Karpas-422 (cell line): ENCODE results near the gene SPATA25. TPM values are rescaled to one million over a fixed set of nuclear protein-coding genes. Genes with fewer than 3 reads are reported as not detected.

Experiments
- DNase-seq: peaks from one replicate; pipeline ENCODE4 v3.0.0-alpha.2; 2015
- H2AFZ ChIP-seq: fragments of 200-600 bp; sonication (generic); 2 replicates; pipeline ENCODE4 v1.6.1; 2014; ENCODE audit warnings: antibody characterized with exemption, low read length, mixed read lengths
- H3K27ac ChIP-seq: fragments of 200-600 bp; sonication (generic); 2 replicates; pipeline ENCODE4 v1.5.1; 2014; ENCODE audit warnings: mild to moderate bottlenecking, low read length, moderate library complexity
- H3K27me3 ChIP-seq: fragments of 200-600 bp; sonication (generic); 2 replicates; pipeline ENCODE4 v1.6.1; 2014; ENCODE audit warnings: low read length, mixed read lengths
- H3K36me3 ChIP-seq: fragments of 200-600 bp; sonication (generic); 2 replicates; pipeline ENCODE4 v1.6.1; 2014; ENCODE audit warnings: low read length, mixed read lengths; ENCODE audit not compliant: insufficient read depth
- H3K4me1 ChIP-seq: fragments of 200-600 bp; sonication (generic); 2 replicates; pipeline ENCODE4 v1.6.1; 2014; ENCODE audit warnings: mild to moderate bottlenecking, low read length, mixed read lengths
- H3K4me2 ChIP-seq: fragments of 200-600 bp; sonication (generic); 2 replicates; pipeline ENCODE4 v1.6.1; 2014; ENCODE audit warnings: low read length, low read depth, mild to moderate bottlenecking; ENCODE audit not compliant: poor library complexity, severe bottlenecking
- H3K4me3 ChIP-seq: fragments of 200-600 bp; sonication (generic); 2 replicates; pipeline ENCODE4 v1.5.1; 2014; ENCODE audit warnings: mild to moderate bottlenecking, antibody characterized with exemption, low read length, mixed read lengths
- H3K79me2 ChIP-seq: fragments of 200-600 bp; sonication (generic); 2 replicates; pipeline ENCODE4 v1.6.1; 2014; ENCODE audit warnings: mild to moderate bottlenecking, low read length, mixed read lengths
- H3K9ac ChIP-seq: fragments of 200-600 bp; sonication (generic); 2 replicates; pipeline ENCODE4 v1.6.0; 2014; ENCODE audit warnings: low read length
- H3K9me2 ChIP-seq: fragments of 200-600 bp; sonication (generic), shearing (Covaris generic); replicated peaks from 2 replicates; pipeline ENCODE4 v1.6.0; 2014; ENCODE audit warnings: mild to moderate bottlenecking, low read length, moderate library complexity; ENCODE audit not compliant: insufficient read depth
- H3K9me3 ChIP-seq: fragments of 300-700, 200-600 bp; sonication (generic); 2 replicates; pipeline ENCODE4 v1.6.1; 2014; ENCODE audit warnings: low read length, mixed read lengths
- H4K20me1 ChIP-seq: fragments of 200-600 bp; sonication (generic); 2 replicates; pipeline ENCODE4 v1.6.1; 2014; ENCODE audit warnings: mild to moderate bottlenecking, antibody characterized with exemption, low read length, low read depth; ENCODE audit not compliant: insufficient read depth
- total RNA-seq: library from RNA; depleted of rRNA; stranded (reverse); fragments of >200 nt; shearing (Covaris generic); gene quantifications from 2 replicates; pipeline ENCODE4 v1.2.3, GENCODE V29; 2014; ENCODE audit warnings: low replicate concordance

The SPATA25 gene
- total RNA-seq, 1 experiment from 2014 or later = not detected

DNA sequence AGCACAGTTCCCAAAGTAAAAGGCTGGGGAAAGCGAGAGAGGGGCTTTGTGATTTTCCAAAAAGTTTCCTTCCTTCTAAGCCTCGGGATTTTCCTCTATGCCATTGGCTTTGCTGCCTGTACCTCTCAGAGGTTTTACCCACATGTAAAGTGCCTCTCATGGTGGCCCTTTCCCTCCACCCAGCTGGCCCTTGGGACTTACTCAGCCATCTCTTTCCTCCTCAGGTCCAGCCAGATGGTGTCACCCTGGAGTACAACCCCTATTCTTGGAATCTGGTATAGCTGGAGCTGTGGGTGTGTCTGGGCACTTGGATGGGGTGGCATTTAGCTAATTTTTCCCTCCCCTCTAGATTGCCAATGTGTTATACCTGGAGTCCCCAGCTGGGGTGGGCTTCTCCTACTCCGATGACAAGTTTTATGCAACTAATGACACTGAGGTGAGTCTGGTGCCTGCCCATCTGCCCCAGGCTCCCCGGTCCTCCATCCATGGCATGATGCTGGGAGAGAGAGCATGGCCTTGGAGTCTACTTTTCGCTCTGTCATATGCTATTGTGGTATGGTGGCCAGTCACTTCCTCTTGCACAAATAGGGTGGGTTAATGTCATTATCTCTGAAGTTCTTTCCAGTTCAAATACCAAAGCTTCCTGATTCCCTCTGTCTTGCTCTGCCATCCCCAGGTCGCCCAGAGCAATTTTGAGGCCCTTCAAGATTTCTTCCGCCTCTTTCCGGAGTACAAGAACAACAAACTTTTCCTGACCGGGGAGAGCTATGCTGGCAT is 4.8 kb upstream of the SPATA25 start:
- no peaks in the 10 kb centered on the region for H3K9me2 ChIP-seq
- no peaks in the 10 kb centered on the region for H4K20me1 ChIP-seq
- peak overlapping the region; percentile 99 for H3K4me2 ChIP-seq
- H3K9ac ChIP-seq = peak overlapping the region; percentile 83
- H3K79me2 ChIP-seq = peaks cover 17% of the 10 kb centered on the region
- H3K4me1 ChIP-seq = peaks cover 34% of the 10 kb centered on the region
- no peak overlapping the region for H3K27ac ChIP-seq
- no peak for DNase-seq
- peaks cover 7% of the 10 kb centered on the region; the same call in 1 of the 2 replicates for H3K36me3 ChIP-seq
- H3K27me3 ChIP-seq = no peaks in the 10 kb centered on the region
- H3K9me3 ChIP-seq = no peaks in the 10 kb centered on the region
- H3K4me3 ChIP-seq = peak overlapping the region; percentile 91
- H2AFZ ChIP-seq = no peak overlapping the region

DNA sequence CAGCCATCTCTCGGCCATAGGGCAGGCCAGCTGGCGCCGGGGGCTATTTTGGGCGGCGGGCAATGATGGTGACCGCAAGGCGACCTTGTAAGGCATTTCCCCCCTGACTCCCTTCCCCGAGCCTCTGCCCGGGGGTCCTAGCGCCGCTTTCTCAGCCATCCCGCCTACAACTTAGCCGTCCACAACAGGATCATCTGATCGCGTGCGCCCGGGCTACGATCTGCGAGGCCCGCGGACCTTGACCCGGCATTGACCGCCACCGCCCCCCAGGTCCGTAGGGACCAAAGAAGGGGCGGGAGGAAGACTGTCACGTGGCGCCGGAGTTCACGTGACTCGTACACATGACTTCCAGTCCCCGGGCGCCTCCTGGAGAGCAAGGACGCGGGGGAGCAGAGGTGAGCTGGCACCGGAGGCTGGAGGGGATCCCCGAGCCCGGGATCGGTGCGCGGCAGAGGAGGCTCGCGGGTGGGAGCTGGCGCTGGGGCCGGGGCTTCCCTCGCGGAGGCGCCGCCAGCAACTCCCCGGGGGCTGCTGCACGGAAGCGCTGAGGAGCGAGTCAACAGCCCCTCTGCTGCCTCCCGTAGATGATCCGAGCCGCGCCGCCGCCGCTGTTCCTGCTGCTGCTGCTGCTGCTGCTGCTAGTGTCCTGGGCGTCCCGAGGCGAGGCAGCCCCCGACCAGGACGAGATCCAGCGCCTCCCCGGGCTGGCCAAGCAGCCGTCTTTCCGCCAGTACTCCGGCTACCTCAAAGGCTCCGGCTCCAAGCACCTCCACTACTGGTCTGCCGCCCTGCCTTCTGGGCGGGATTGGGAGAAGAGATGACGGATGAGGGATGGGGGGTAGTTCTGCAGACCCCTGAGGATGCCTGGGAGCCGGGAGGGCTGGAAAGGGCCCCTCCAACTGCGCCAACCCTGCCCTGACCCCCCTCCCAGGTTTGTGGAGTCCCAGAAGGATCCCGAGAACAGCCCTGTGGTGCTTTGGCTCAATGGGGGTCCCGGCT is 3.9 kb upstream of the SPATA25 start, which contains the start of the genes CTSA and NEURL2:
Gene CTSA (plus strand): TSS at position 351 of the 999 bp plus-strand sequence. CDS start 234 bp downstream, at position 585.
Gene NEURL2 (minus strand): TSS at position 224 of the 999 bp plus-strand sequence. CDS start 217 bp downstream, at position 7.
- H3K36me3 ChIP-seq = peaks cover 7% of the 10 kb centered on the region; the same call in 1 of the 2 replicates
- peak; percentile 95 for DNase-seq
- H4K20me1 ChIP-seq = no peaks in the 10 kb centered on the region
- H3K9me3 ChIP-seq = no peaks in the 10 kb centered on the region
- peak within 1 kb of the TSS; percentile 89 for H2AFZ ChIP-seq
- H3K9me2 ChIP-seq = no peaks in the 10 kb centered on the region
- H3K79me2 ChIP-seq = peaks cover 17% of the 10 kb centered on the region
- peak within 1 kb of the TSS; percentile 91 for H3K4me3 ChIP-seq
- H3K27ac ChIP-seq = peak within 1 kb of the TSS; percentile 60
- H3K4me1 ChIP-seq = peaks cover 34% of the 10 kb centered on the region
- peak within 1 kb of the TSS; percentile 83 for H3K9ac ChIP-seq
- H3K27me3 ChIP-seq = no peaks in the 10 kb centered on the region
- peak within 1 kb of the TSS; percentile 99 for H3K4me2 ChIP-seq

DNA sequence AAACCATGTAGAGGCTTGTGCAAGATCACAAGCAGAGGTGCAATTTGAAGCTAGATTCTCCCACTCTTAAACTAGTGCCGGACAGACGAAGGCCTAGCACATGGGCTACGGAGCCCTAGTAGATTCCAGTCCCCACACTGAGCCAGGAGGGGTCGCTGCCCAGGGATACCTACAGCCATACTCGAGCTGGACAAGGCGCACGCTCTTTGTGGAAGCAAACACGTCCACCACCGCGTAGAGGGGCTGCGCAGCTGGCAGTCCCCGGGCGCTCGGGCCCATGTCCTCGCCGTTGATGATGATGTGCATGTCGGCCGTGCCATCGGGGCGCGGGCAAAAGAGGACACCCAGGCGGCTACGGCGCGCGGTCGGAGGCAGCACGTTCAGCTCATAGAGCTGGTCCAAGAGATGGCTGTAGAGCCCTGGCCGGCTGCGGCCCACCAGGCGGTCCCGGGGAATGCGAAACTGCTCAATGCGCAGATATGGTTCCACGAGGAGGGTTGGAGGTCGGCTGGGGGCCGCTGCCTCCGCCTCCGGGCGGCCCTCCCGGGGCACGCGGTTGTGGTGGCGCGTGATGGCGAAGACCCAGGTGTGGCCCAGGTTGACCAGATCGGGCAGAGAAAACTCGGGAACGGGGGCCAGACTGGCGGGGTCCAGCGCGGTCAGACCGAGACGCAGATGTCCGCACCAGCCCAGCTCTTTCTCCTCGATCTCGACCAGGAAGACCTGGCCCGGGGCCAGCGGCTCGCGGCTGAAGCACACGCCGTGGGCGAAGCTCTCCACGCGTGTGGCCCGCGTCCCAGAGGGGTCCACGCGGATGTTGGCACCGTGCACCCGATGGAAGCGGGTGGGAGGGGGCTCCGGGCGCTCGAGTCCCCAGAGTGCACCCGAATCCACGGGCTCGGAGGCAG is 2.9 kb upstream of the SPATA25 start:
- Histone ChIP-seq H3K27me3 (no peaks in the 10 kb centered on the region), H4K20me1 (no peaks in the 10 kb centered on the region), H3K27ac (peak overlapping the region; percentile 60), H2AFZ (peak overlapping the region; percentile 89), H3K9me2 (no peaks in the 10 kb centered on the region), H3K4me3 (peak overlapping the region; percentile 91), H3K4me1 (peaks cover 34% of the 10 kb centered on the region), H3K9ac (peak overlapping the region; percentile 83), H3K36me3 (peaks cover 7% of the 10 kb centered on the region; the same call in 1 of the 2 replicates), H3K9me3 (no peaks in the 10 kb centered on the region), H3K79me2 (peaks cover 17% of the 10 kb centered on the region), H3K4me2 (peak overlapping the region; percentile 99)
- DNase-seq = no peak

DNA sequence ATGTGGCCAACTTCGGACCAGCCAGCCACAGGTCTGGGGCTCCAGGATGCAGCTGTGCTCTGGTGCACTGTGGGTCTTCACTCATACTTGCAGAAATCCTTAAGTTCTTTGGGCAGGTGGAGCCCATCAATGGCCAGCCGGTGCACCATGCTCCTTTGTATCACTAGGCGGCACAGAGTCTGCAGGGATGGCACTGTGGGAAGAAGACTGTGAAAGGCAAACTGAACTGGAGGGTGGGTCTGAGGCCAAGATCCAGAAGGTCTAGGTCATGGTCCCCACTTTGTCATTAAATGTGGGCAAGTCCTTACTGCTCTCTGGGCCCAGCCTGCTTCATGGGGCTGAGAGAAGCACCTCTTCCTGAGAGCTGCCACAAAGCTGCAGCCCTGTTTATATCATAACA is 1.3 kb upstream of the SPATA25 start:
- H3K4me1 ChIP-seq = peaks cover 34% of the 10 kb centered on the region
- H3K79me2 ChIP-seq = peaks cover 25% of the 10 kb centered on the region
- H3K27ac ChIP-seq = no peak overlapping the region
- H3K36me3 ChIP-seq = peaks cover 8% of the 10 kb centered on the region
- H3K27me3 ChIP-seq = no peaks in the 10 kb centered on the region
- no peak overlapping the region for H3K9ac ChIP-seq
- H3K4me2 ChIP-seq = no peak overlapping the region
- no peaks in the 10 kb centered on the region for H3K9me2 ChIP-seq
- H3K9me3 ChIP-seq = no peaks in the 10 kb centered on the region
- no peak overlapping the region for H3K4me3 ChIP-seq
- DNase-seq = no peak
- no peaks in the 10 kb centered on the region for H4K20me1 ChIP-seq
- H2AFZ ChIP-seq = no peak overlapping the region

DNA sequence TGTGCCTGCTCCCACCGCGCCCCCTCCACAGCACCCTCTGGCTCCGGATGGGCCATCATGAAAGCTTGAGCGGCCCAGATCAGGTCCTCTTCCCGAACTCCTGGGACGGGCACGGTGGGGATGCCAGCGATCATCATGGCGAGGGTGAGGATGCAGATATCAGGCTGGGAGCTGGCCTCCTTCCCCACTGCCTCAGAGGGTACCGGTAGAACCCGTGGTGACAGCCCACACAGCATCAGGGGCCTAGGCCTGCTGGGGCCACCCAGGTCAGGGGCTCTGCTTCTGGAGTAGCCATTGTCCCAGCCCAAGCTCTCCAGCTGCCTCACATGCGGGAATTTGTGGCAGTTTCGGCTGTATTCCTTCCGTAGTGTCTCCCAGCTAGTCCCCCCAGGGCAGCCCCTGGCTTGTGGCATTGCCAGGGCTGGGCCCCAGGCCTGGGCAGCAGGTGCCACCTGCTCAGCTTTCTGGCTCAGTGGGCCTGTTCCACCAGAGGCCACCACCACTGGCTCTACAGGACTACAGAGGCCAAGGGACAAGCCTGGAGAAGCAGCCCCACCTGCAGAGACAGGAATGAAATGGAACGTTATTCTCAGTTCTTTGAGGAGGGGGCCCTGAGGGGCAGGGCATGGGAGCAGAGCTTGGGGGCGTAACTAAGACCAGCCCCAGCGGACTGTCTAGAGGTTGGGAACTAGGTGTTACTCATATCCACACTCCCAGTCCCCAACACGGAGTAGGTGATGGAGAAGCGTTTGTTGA is 654 bp downstream of the SPATA25 start:
- H3K4me1 ChIP-seq = peaks cover 27% of the 10 kb centered on the region

DNA sequence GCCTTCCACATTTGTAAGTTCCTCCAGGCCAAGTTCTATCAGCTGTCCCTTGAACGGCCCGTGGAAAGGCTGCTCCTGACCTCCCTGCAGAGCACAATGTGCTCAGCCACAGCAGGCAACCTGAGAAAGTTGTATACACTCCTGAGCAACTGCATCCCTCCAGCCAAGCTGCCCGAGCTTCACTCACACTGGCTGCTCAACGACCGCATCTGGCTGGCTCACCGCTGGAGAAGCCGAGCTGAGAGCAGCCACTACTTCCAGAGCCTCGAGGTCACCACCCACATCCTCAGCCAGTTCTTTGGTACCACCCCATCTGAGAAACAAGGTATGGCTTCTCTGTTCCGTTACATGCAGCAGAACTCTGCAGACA is 4.3 kb downstream of the SPATA25 start:
- H3K27me3 ChIP-seq = no peaks in the 10 kb centered on the region
- no peak overlapping the region for H3K27ac ChIP-seq
- no peak for DNase-seq
- no peak overlapping the region for H3K4me3 ChIP-seq
- H2AFZ ChIP-seq = no peak overlapping the region
- peaks cover 17% of the 10 kb centered on the region for H3K36me3 ChIP-seq
- no peaks in the 10 kb centered on the region for H3K9me2 ChIP-seq
- no peak overlapping the region for H3K9ac ChIP-seq
- peaks cover 12% of the 10 kb centered on the region for H3K4me1 ChIP-seq
- H4K20me1 ChIP-seq = no peaks in the 10 kb centered on the region
- no peaks in the 10 kb centered on the region for H3K9me3 ChIP-seq
- H3K4me2 ChIP-seq = no peak overlapping the region
- H3K79me2 ChIP-seq = peaks cover 34% of the 10 kb centered on the region

More for the DNA sequence above, 654 bp downstream of the SPATA25 start:
- H4K20me1 ChIP-seq = no peaks in the 10 kb centered on the region
- H3K27me3 ChIP-seq = no peaks in the 10 kb centered on the region
- no peak overlapping the region for H3K27ac ChIP-seq
- no peak overlapping the region for H2AFZ ChIP-seq
- H3K79me2 ChIP-seq = peaks cover 39% of the 10 kb centered on the region
- no peak overlapping the region for H3K4me3 ChIP-seq
- H3K9me3 ChIP-seq = no peaks in the 10 kb centered on the region
- H3K9ac ChIP-seq = no peak overlapping the region
- no peak for DNase-seq
- no peak overlapping the region for H3K4me2 ChIP-seq
- H3K9me2 ChIP-seq = no peaks in the 10 kb centered on the region
- H3K36me3 ChIP-seq = peaks cover 17% of the 10 kb centered on the region

DNA sequence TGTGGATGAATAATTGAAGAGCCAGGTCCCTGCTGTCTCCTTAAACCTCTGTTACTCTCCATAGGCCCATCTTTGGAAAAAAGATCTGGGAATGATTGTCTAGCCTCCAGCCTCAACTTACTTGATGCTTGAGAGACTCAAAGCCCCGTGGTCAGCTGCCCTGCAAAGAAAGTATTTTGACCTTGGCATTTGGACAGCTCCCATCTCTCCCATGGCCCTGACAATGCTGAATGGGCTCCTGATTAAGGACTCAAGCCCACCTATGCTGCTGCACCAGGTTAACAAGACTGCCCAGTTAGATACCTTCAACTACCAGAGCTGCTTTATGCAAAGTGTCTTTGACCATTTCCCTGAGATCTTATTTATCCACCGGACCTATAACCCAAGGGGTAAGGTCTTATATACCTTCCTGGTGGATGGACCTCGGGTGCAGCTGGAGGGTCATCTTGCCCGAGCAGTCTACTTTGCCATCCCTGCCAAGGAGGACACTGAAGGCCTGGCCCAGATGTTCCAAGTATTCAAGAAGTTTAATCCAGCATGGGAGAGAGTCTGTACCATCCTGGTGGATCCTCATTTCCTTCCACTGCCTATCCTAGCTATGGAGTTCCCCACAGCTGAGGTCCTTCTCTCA is 4.8 kb downstream of the SPATA25 start:
- Histone ChIP-seq H3K9ac (no peak overlapping the region), H3K36me3 (peaks cover 17% of the 10 kb centered on the region), H3K4me3 (no peak overlapping the region; the same call in 1 of the 2 replicates), H3K9me3 (no peaks in the 10 kb centered on the region), H2AFZ (no peak overlapping the region), H3K79me2 (peaks cover 34% of the 10 kb centered on the region), H3K4me1 (peaks cover 12% of the 10 kb centered on the region), H4K20me1 (no peaks in the 10 kb centered on the region), H3K27ac (no peak overlapping the region), H3K4me2 (peak overlapping the region; percentile 98), H3K27me3 (no peaks in the 10 kb centered on the region), H3K9me2 (no peaks in the 10 kb centered on the region)
- no peak for DNase-seq
